GM21447 (cell line): ENCODE measurements around the gene MAP2K6.

Experiments used
- ATAC-seq: cut with Tn5 transposase; IDR thresholded peaks from one replicate; pipeline ENCODE4 v1.9.1; 2021; ENCODE audit not compliant: unreplicated experiment

Gene MAP2K6

DNA sequence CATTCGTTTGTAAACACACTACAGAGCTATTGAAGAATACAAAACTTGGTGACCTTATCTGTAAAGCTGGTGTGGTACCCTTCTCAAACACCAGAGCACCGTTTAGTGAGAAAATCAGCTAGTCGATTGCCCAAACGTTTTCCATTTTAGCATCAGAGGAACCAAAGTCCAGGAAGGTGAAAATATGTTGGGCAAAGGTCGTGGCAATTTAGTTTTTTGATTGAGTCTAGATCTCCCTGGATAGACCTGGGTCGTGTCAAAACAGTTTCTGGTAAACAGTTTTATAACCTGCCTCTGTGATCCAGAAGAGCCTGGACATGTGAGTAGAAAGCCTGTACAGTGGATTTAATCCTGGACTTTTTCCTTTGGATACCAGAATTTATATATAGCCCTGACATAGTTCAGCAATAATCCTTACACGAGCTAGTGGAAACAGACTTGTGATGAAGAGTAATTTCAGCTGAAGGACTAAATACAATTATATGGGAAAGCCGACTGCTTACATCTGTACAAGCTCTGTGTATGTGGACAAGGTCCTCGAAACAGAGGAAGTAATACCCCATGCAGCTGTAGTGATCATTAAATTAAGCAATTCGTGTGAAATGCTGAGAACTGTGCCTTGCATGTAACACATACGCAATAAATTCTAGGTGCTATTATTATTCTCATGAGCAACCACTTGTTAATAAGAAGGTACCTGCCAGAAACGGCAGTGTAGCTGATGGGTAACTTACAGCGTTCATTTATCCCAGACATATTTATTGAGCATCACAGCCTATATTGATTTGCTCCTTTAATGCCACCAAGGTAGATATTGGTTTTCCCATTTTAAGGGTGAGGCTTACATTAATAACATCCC is 72.5 kb downstream of the MAP2K6 start:
- ATAC-seq = no peak

DNA sequence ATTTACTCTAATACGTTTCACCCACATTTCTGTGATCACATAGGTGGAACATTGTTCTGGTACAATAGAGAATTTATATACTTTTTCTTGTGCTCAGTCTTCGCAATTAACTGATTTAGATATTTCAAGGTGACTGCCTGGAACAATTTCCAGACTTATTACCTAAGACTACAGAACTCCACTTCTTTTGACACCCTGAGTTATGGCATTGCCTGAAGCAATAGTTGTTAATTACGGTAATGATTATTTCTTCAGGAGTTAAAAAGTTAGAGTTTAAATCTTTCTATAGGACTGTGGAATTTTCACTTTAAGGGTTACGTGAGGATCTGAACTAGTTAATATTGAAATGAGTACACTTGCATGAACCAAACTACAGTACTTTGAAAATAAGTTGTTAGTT is 74.8 kb downstream of the MAP2K6 start:
- ATAC-seq = no peak

DNA sequence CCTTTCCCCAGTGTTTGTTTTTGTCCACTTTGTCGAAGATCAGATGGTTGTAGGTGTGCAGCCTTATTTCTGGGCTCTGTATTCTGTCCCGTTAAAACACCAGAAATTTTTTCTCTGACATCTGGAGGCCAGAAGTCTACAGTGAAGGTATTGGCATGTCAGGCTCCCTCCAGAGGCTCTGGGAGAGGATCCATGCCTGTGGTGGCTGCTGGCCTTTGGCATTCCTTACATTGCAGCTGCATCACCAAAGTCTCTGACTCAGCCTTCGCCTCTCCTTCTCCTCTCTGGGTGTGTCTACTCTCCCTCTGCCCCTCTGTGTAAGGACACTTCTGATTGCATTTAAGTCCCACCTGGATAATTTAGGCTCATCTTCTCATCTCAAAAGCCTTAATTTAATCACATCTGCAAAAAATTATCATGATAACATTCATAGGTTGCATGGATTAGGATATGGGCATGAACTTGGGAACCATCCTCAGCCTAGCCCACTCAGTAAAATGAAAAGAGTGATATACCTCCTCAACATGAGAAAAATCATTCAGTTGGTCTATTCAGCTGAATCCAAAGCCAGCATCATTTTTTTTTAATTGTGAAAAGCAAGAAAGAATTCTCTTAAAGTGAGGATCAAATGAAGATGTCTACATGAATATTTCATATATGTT is 78.0 kb downstream of the MAP2K6 start:
- no peak for ATAC-seq

DNA sequence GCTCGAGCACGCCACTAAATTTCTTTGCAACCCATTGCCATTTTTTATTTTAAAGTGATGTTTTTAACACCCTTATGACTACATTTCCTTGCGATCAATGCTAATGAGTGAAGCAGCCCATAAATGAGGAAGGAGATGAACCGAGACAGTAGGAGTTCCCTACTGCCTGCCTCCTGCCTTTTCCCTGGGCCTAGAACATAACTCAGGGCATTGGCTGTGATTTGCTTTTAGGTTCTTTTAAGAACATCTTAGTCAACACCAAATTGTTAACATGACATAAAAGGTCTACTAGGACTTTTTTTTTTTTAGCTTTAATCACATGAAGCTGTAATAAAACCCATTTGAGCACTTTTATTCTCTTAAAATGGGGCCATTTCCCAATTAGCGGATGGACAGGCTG is 81.3 kb downstream of the MAP2K6 start:
- no peak for ATAC-seq

DNA sequence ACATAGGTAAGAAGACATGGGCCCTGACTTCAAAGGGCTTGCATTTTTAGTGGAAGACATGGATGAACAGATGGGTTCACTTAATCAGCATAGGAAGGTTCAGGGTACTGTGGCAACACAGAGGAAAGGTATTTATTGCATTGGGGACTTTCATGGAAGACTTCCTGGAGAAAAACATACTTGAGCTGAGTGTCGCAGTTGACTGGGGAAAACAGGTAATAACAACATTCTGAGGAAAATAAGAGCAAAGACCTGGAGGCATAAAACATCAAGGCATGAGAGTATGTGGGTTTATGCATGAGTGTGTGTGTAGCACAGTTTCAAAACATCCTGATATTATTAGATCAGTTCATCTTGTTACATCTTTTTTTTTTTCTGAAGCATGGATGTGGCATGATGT is 82.7 kb downstream of the MAP2K6 start:
- ATAC-seq = no peak

DNA sequence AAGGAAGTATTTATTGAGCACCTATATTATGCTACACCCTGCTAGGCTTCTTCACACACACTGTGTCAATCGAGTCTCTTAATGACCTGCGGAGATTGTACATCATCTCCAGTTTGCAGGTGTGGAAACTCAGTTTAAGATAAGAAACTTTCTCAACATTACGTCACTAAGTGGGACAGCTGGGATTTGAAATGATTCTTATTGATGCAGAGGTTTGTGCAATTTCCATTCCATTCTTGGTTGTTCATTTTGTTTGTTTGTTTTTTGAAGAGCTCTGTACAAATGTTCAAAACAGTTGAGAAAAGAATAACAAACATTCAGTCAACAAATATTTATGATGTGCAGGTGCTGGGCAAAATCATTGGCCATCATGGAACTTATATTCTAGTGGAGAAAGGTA is 84.8 kb downstream of the MAP2K6 start:
- no peak for ATAC-seq

DNA sequence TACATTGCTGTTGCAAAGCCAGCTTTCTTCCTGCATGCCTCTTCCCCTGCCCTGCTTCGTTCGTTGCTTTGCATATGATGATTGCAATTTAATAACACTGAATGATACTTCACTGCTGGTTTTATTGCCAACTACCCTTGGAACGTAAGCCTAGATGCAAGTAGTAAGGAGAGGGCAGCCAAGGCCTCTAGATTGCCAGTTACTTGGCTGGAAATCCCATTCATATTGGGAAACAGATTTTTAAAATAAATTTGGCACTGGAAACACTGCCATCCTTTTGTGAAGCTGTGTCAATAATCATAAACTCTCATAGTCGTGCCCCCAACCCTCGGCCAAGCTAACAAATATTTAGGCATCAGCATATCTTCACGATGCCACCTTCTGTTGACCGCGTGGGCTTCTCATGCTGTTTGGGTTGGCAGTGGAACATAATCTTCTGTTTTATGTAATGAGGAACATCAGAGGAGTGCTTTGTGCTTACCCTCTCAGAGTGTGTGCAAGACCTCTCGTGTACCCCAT is 86.5 kb downstream of the MAP2K6 start:
- ATAC-seq = no peak

DNA sequence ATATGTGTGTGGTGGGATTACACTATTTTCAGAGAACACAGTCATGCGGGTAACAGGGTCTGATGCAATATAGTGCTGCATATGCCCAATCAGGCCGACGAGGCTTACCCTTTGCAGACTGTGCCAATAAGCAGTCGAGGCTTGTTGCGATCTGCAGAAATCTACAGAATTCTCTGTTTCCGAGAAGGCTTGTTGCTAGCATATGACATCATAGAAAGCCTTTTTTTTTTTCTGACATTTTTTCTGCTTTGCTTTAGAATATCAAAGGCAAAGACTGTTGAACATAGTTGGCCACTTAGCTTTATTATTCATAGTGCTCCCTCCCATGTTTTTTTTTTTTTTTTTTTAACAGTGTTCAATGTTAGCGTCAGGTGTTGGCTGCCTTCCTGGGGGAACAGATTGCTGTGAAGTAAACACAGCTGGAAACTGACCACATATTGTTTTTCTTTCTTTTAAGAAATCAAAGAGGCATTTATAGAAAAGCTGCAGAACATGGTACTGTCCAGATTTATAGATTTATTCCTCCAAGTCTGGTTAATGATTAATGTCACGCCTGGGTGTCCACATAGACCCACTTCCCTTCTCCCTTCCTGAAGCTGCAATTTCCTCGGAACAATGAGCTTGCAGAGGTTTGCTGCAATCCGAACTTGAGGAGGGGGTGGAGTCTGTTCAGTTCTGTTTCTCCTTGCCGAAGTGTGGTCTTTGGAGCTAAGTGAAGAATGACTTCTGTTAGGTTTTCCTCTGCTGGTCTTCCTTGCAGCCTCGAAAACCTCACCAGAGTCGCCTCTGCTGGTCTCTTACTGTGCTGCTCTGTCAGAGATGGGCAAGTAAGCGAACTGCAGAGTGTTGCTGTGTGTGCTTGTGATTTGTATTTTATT is 87.3 kb downstream of the MAP2K6 start:
- ATAC-seq = no peak

DNA sequence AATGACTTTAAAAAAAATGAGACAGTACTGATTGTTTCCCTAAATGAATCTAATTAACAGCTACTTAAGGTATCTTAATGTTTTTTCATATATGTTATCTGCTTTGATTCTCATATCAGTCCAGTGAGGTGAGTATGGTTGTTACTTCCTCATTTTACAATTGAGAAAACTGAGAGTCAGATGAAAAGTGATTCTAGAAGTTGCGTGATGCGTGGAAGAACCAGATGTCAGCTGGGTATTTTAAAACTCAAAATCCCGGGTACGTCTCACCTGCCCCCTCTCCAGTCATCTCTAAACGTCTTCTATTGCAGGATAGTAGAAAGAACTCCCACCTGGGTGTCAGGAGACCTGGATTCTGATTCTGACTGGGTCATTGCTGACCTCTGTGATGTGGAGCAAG is 89.2 kb downstream of the MAP2K6 start:
- peak; percentile 86 for ATAC-seq

DNA sequence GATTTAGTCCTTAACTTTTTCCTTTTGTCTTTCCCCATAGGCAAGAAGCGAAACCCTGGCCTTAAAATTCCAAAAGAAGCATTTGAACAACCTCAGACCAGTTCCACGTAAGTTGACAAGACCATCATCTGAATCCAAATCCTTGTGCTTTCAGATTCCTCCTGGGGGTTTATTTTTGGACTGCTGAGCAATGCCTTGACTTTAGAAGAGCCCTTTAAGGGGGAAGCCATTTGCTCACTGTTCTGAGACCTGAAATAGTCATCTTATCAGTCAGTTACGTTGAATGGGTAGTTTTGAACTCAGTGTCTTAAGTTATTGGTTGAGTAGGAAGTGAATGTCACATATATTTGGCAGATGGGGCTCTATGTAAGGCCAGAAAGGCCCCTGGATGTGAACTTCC is 91.2 kb downstream of the MAP2K6 start:
- no peak for ATAC-seq

DNA sequence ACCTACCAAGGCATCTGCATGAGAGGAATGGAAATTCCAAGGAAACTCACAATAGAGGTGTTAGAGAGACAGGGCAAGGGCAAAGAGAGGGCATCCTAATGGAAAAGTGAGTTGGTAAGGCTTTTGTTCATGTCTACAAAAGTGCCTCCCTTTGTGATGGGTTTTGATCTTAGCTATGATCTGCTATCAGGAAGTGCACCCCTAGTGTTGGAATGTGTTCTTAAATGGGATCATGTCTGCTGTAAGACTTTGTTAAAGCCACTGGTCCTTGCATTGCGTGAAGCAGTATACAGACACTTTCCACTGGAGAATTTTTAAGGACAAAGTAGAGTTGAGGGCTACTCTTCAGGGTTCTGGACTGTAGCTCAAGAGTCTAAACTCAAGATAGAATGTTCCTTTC is 92.0 kb downstream of the MAP2K6 start:
- no peak for ATAC-seq

DNA sequence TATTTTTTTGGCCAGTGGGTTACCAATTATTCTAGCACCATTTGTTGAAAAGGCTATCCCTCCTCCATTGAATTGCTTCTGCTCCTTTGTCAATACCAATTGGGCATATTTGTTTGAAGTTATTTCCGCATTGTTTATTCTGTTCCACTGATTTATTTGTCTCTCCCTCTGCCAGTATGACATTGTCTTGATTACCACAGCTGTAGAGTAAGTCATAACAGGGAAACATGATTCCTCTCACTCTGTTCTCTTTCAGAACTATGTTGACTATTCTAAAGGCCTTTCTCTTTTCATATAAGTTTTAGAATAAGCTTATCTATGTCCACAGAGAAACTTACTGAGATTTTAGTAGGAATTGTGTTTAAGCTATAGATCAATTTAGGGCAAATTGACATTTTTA is 94.3 kb downstream of the MAP2K6 start:
- no peak for ATAC-seq

DNA sequence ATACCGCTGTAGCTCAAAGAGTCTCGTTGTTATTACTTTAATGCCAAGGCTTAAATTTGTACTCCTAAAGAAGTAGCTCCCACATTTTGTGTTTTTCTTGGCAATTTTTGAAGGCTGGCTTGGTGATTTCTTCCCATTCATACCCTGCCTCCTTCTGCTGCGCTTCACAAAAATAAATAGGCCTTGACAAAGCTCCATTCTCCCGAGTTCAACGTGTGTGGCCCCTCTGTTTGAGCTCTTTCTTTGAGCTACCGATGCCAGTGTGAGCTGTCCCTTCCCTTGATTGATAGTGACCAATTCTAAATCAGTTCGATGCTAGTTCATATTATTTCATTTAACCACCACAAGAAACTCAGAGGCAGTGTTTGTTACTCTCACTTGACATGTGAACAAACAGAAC is 96.8 kb downstream of the MAP2K6 start:
- no peak for ATAC-seq

DNA sequence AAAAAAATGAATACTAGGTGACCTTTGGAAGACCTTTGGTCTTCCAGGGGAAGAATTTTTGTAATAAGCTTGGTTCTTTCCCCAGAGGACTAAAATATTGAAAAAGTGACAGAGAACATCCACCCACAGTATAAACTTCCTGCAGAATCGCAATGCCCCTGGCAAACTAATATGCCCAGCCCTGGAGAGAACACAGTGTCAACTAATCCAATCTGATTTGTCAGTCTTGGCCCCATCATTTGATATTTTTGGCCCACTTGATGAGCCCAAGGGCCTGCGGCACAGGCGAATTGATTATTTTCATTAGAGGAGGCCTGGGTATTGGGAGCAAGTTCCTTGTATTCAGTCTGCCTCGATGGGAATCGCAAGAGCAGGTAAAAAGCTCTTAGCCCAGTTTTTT is 98.4 kb downstream of the MAP2K6 start:
- ATAC-seq = no peak

DNA sequence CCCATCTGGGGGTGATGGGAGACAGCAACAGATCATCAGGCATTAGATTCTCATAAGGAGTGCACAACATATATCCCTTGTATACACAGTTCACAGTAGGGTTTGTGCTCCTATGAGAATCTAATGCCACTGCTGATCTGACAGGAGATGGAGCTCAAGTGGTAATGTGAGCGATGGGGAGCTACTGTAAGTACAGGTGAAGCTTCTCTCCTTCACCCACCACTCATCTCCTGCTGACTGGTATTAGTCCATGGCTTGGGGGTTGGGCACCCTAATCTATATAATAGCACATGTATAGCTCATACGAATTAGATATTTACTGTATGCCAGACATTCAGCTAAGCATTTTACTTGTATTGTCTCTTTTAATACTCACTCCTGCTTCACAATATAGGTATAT is 101.7 kb downstream of the MAP2K6 start:
- no peak for ATAC-seq

DNA sequence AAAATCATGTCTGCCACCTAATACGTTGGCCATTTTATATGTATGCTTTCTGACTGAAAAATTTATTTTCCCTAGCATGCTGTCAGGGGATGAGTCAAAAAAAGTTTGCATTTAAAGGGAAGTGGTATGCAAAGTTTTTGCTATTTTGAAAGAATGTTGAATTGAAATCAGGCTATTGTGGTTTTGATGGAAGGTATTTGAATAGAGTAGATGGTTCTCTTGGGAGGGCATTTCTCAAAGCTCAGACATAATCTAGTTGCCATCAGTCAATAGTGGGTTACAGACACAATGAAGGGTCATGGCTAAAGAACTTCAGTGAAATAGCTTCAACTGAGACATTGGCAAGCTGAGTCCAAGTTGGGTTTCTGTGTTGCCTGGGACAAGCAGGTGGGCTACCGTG is 102.4 kb downstream of the MAP2K6 start:
- ATAC-seq = peak; percentile 94

DNA sequence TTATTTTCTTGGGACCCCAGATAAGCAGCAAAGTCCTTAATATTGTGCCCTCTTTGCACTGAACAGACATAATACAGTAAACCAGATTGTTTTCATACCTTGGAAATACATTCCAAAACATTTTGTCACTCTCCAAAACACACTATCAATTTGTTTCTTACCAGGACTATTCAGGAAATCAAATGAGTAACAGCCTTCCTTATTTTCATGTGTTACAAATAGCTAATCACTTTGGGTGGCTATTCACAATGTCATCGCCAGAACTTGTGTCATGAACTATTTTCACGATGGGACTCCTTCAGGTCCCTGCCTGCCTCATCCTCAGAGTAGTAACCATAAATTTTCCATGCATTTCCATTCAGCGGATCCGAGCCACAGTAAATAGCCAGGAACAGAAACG is 104.5 kb downstream of the MAP2K6 start:
- no peak for ATAC-seq

DNA sequence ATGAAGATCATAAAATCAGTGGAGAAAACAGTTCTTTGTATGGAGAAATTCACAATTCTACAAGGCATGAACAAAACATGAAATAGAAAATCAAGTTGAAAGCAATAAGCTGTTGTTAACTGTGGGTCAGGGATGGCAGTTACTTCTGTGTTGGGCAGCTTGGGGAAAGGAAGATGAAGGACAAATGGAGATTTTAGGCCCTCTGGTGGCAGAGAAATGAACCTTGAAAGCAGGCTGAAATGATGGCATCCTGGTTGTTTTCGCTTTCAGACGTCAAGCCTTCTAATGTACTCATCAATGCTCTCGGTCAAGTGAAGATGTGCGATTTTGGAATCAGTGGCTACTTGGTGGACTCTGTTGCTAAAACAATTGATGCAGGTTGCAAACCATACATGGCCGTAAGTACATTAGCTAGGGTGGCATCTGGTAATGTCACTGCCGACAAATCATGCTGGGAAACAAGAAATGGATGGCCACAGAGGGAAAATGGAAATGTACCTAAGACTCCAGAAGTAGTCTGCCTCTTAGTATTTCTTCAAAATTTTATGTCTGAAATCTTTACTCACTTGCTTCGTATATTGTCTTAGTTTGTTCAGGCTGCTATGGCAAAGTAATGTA is 108.9 kb downstream of the MAP2K6 start:
- no peak for ATAC-seq

DNA sequence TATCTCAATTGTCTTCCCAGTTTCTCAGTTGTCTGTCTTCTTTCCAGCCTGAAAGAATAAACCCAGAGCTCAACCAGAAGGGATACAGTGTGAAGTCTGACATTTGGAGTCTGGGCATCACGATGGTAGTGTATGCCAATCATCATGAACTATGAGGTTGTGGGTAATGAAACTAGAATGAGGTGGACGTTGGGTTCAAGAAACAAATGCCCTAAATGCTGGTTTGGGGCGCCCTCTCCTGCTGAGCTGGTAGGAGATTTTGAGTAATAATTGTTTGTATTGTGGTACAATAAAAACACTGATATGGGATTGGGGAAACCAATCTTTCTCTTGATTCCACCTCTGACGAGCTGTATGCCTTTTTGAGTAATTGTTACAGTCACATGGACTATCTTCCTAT is 110.4 kb downstream of the MAP2K6 start:
- no peak for ATAC-seq

DNA sequence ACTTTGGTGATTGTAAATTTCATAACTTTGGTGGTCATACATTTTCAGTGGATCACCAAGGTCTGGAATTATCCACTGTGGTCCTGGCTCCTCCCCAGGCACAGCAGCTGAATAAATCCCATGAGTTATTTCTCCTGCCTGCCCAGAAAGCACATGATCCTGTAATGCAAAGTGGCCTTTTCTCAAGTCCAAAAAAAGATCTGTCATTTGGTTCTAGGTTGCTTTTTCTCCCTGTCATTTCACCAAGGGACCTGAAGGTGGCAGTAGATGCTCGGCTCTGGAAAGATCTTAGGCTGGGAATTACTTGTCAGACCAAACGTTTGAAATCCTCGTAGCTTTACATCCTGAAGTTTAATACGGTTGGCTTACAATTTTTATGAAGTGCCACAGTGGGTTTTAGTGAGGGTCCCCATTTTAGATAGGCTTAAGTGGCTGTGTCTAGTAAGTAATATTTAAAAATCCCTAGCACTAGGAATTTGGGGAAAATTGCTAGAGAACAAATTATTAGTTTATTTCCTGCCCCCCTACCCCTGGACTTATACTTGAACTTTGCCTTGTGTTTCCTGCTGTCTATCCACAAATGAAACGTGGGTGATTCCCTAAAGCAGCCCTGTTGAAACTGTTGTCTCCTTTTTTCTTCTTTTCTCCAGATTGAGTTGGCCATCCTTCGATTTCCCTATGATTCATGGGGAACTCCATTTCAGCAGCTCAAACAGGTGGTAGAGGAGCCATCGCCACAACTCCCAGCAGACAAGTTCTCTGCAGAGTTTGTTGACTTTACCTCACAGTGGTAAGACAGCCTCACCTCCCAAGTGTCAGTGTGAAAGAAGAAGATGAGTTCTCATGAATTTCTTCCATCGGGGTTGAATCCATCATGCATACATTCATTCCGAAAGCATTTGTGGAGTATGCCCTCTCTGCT is 111.7 kb downstream of the MAP2K6 start:
- ATAC-seq = no peak
